HUES48 (cell line): ENCODE measurements around the gene BCAS3.

ENCODE experiments used
- H3K27ac ChIP-seq: one replicate; pipeline ENCODE4 v1.7.0; 2013; ENCODE audit warnings: low read depth, low read length, inconsistent platforms
- H3K27me3 ChIP-seq: 2 replicates; pipeline ENCODE4 v1.6.1; 2013; ENCODE audit warnings: mild to moderate bottlenecking, low read length; ENCODE audit not compliant: control insufficient read depth, insufficient read depth
- H3K36me3 ChIP-seq: 2 replicates; pipeline ENCODE4 v1.6.1; 2013; ENCODE audit warnings: low read length; ENCODE audit not compliant: control insufficient read depth, insufficient read depth
- H3K4me1 ChIP-seq: 2 replicates; pipeline ENCODE4 v1.6.1; 2013; ENCODE audit warnings: mild to moderate bottlenecking, low read length; ENCODE audit not compliant: control insufficient read depth, insufficient read depth
- H3K4me3 ChIP-seq: 2 replicates; pipeline ENCODE4 v1.5.1; 2013; ENCODE audit warnings: mild to moderate bottlenecking, low read depth, low read length
- H3K9ac ChIP-seq: 2 replicates; pipeline ENCODE4 v1.6.1; 2013; ENCODE audit warnings: mild to moderate bottlenecking, low read depth, low read length, moderate library complexity
- H3K9me3 ChIP-seq: 2 replicates; pipeline ENCODE4 v1.6.1; 2013; ENCODE audit warnings: low read length; ENCODE audit not compliant: control insufficient read depth, insufficient read depth

BCAS3 gene

GRCh38 chr17:61379457-61380216, 702.0 kb downstream of the BCAS3 start:
- Histone ChIP-seq H3K9ac (no peak overlapping the region), H3K27ac (no peak overlapping the region), H3K27me3 (no peaks in the 10 kb centered on the region), H3K36me3 (no peaks in the 10 kb centered on the region), H3K4me1 (no peaks in the 10 kb centered on the region), H3K9me3 (no peaks in the 10 kb centered on the region), H3K4me3 (no peak overlapping the region)

GRCh38 chr17:61380217-61380835, 702.7 kb downstream of the BCAS3 start:
- no peaks in the 10 kb centered on the region for H3K27me3 ChIP-seq
- H3K9ac ChIP-seq: no peak overlapping the region
- H3K4me3 ChIP-seq: no peak overlapping the region
- no peaks in the 10 kb centered on the region for H3K4me1 ChIP-seq
- no peak overlapping the region for H3K27ac ChIP-seq
- H3K36me3 ChIP-seq: no peaks in the 10 kb centered on the region
- H3K9me3 ChIP-seq: no peaks in the 10 kb centered on the region

GRCh38 chr17:61380836-61381525, 703.3 kb downstream of the BCAS3 start:
- H3K9me3 ChIP-seq: no peaks in the 10 kb centered on the region
- no peaks in the 10 kb centered on the region for H3K27me3 ChIP-seq
- no peak overlapping the region for H3K27ac ChIP-seq
- no peaks in the 10 kb centered on the region for H3K36me3 ChIP-seq
- no peak overlapping the region for H3K4me3 ChIP-seq
- H3K4me1 ChIP-seq: no peaks in the 10 kb centered on the region
- no peak overlapping the region for H3K9ac ChIP-seq

- Histone ChIP-seq H3K36me3 (no peaks in the 10 kb centered on the region), H3K4me1 (no peaks in the 10 kb centered on the region), H3K27me3 (no peaks in the 10 kb centered on the region), H3K27ac (no peak overlapping the region), H3K9me3 (no peaks in the 10 kb centered on the region), H3K4me3 (no peak overlapping the region), H3K9ac (no peak overlapping the region)
Measured at GRCh38 chr17:61381537-61381936, 703.9 kb downstream of the BCAS3 start.

GRCh38 chr17:61382796-61383688, 705.4 kb downstream of the BCAS3 start:
- H3K27me3 ChIP-seq: no peaks in the 10 kb centered on the region
- H3K27ac ChIP-seq: no peak overlapping the region
- H3K36me3 ChIP-seq: no peaks in the 10 kb centered on the region
- H3K9me3 ChIP-seq: no peaks in the 10 kb centered on the region
- H3K4me1 ChIP-seq: no peaks in the 10 kb centered on the region
- H3K9ac ChIP-seq: no peak overlapping the region
- H3K4me3 ChIP-seq: no peak overlapping the region

- Histone ChIP-seq H3K9ac (no peak overlapping the region), H3K9me3 (no peaks in the 10 kb centered on the region), H3K27me3 (no peaks in the 10 kb centered on the region), H3K27ac (no peak overlapping the region), H3K4me3 (no peak overlapping the region), H3K36me3 (no peaks in the 10 kb centered on the region), H3K4me1 (no peaks in the 10 kb centered on the region)
Measured at GRCh38 chr17:61383689-61384201, 706.1 kb downstream of the BCAS3 start.

- H3K9ac ChIP-seq: no peak overlapping the region
- H3K36me3 ChIP-seq: no peaks in the 10 kb centered on the region
- H3K27ac ChIP-seq: no peak overlapping the region
- no peak overlapping the region for H3K4me3 ChIP-seq
- H3K9me3 ChIP-seq: no peaks in the 10 kb centered on the region
- H3K27me3 ChIP-seq: no peaks in the 10 kb centered on the region
- H3K4me1 ChIP-seq: no peaks in the 10 kb centered on the region
Measured at GRCh38 chr17:61384354-61384691, 706.7 kb downstream of the BCAS3 start.

- Histone ChIP-seq H3K9ac (no peak overlapping the region), H3K4me3 (no peak overlapping the region), H3K4me1 (no peaks in the 10 kb centered on the region), H3K27me3 (no peaks in the 10 kb centered on the region), H3K27ac (no peak overlapping the region), H3K36me3 (no peaks in the 10 kb centered on the region), H3K9me3 (no peaks in the 10 kb centered on the region)
Measured at GRCh38 chr17:61384692-61385576, 707.3 kb downstream of the BCAS3 start.

GRCh38 chr17:61385577-61386236, 708.1 kb downstream of the BCAS3 start:
- Histone ChIP-seq H3K9me3 (no peaks in the 10 kb centered on the region), H3K4me1 (0 out of 2 replicates have a peak, but pooled peaks cover 2% of the 10 kb centered on the region), H3K27me3 (0 out of 2 replicates have a peak, but pooled peaks cover 1% of the 10 kb centered on the region), H3K36me3 (no peaks in the 10 kb centered on the region), H3K27ac (no peak overlapping the region), H3K4me3 (no peak overlapping the region), H3K9ac (no peak overlapping the region)
